ENCODE results near the gene SERPINA9. TPM values are rescaled to one million over a fixed set of nuclear protein-coding genes. Genes with fewer than 3 reads are reported as not detected.

SERPINA9 gene, protein sequence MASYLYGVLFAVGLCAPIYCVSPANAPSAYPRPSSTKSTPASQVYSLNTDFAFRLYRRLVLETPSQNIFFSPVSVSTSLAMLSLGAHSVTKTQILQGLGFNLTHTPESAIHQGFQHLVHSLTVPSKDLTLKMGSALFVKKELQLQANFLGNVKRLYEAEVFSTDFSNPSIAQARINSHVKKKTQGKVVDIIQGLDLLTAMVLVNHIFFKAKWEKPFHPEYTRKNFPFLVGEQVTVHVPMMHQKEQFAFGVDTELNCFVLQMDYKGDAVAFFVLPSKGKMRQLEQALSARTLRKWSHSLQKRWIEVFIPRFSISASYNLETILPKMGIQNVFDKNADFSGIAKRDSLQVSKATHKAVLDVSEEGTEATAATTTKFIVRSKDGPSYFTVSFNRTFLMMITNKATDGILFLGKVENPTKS
- total RNA-seq = not detected in 2 replicates

DNA sequence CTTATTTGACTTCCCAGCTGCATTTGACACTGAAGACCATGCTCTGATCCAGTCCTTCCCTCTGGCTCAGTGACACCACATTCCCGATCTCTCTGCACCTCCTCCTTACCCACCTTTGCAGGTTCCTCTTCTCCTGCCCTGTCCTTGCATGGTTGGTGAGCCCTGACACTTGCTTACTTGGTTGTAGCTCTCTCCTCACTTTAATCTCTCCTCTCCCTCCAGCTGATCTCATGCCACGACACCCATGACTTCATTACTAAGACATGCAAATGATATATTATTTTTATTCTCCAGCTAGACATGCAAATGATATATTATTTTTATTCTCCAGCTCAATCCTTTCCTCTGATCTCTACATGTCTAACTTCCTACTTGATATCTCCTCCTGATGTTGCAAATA is at the start of gene SERPINA9:
SERPINA9 (minus strand) TSS at position 175 of the 400 bp plus-strand sequence. CDS start 6,357 bp downstream, outside the sequence.
- no peak for DNase-seq (ENCODE audit: low read depth)
- TF ChIP-seq, protein P1, sequence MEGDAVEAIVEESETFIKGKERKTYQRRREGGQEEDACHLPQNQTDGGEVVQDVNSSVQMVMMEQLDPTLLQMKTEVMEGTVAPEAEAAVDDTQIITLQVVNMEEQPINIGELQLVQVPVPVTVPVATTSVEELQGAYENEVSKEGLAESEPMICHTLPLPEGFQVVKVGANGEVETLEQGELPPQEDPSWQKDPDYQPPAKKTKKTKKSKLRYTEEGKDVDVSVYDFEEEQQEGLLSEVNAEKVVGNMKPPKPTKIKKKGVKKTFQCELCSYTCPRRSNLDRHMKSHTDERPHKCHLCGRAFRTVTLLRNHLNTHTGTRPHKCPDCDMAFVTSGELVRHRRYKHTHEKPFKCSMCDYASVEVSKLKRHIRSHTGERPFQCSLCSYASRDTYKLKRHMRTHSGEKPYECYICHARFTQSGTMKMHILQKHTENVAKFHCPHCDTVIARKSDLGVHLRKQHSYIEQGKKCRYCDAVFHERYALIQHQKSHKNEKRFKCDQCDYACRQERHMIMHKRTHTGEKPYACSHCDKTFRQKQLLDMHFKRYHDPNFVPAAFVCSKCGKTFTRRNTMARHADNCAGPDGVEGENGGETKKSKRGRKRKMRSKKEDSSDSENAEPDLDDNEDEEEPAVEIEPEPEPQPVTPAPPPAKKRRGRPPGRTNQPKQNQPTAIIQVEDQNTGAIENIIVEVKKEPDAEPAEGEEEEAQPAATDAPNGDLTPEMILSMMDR (conservative IDR thresholded peaks at IDR 0.05; ENCODE audit: low read depth, low read length) = no peak
- no peak within 1 kb of the TSS for H3K4me3 ChIP-seq (ENCODE audit: low read depth, low read length)

DNA sequence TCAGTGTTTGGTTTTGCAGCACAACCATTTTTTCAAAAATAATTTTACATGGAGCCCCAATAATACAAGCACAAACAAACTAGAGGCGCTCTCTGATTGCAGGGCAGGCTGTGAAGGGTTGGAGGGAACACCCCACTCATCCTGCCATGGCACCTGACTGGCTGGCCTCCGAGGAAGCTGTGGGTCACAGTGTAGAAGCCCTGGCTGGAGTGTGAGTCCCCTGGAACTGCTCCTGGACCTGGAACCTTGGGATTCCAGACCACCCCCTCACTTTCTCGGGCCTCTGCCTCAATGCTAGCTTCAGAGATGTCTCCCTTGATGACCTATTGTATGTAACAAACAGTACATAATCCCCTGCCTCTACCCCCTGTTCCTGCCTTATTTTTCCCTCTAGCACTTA is 48.1 kb upstream of the SERPINA9 start:
- no peak overlapping the region for H3K4me3 ChIP-seq (ENCODE audit: low read depth, low read length)
- TF ChIP-seq, protein P1 (conservative IDR thresholded peaks at IDR 0.05; ENCODE audit: low read depth, low read length) = no peak

DNA sequence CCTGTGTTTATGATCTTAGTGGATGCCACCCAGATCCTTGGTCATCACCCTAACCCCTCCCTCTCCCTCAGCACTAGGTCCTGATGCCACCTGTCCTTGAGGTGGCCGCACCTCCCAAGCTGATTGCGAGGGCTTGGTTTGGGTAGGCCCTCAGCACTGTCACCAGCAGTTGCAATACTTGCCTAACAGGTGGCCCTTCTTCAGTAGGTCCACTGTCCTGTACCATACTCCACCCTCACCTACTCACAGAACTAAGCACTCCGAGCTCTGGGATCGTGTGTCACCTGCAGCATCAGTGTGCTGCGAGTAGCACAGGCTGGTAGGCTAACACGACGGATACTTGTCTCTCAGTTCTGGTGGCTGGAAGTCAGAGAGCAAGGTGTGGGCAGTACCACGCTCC is 47.3 kb upstream of the SERPINA9 start:
- TF ChIP-seq, protein P1 (conservative IDR thresholded peaks at IDR 0.05; ENCODE audit: low read depth, low read length) = no peak

More for the DNA sequence above, 48.1 kb upstream of the SERPINA9 start:
- no peak for DNase-seq (ENCODE audit: low read depth)

DNA sequence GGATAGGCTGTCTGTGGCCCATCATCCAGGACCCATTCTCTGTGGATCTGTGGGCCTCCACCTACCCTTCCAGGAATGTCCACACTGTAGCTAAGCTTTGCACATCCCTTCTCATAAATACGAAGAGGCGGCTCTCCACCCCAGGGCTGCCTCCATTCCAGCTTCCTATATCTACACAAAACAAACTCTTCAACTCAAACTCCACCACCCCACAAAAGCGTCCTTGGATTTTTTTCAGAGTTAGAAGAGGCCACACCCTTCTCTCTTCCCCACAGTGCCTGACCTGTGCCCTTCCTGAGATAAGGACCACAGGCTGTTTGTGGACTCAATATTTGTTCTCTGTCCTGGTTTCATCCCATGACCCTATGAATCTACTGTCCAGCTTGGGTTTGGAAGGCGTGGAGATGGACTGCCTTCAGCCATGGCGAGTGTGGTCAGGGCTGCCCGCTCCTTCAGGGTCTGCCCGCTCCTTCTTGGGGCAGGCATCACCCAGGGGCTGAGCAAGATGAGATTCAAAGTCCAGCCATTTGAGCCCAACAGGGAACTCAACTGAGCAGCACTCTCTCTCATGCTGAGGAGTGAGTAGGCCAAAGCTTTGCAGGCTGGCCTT is 46.2 kb upstream of the SERPINA9 start:
- no peak for DNase-seq (ENCODE audit: low read depth)
- H3K4me3 ChIP-seq (ENCODE audit: low read depth, low read length) = no peak overlapping the region
- TF ChIP-seq, protein P1 (conservative IDR thresholded peaks at IDR 0.05; ENCODE audit: low read depth, low read length) = no peak

More for the DNA sequence above, 47.3 kb upstream of the SERPINA9 start:
- no peak overlapping the region for H3K4me3 ChIP-seq (ENCODE audit: low read depth, low read length)
- DNase-seq (ENCODE audit: low read depth) = no peak

DNA sequence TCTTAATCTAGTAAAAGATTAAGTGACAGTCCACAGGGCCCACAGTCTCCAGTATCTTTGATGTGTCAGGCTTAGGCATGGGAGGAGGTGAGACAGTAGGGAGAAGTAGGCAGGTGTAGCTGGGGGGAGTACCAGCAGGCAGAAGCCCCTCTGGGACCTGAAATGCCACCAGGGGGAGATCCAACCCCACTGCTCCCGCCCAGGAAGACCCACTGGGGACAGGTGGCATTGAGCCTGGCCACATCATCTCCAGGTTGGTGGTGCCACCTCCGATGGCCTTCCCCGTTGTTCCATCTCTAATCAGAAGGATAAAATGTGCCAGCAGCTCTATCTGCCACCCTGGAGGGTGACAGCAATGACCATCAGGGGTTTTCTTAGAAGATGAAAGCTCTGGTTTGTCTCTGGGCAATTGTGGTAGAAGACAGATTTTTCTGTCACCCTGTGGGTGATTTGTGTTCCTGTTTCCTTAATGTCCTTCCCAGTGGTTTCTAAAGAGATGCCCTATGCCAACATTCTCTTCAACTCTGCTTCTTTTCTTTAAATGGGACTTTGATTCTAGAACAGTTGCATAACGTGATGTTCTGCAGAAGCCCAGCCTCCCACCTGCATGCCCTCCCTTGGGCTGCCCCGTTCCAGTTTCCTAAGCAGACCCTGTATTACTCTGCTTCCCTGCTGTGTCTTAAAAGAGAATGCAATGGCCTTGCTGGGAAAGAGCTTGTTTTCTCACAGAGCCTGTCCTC is 45.5 kb upstream of the SERPINA9 start:
- no peak for DNase-seq (ENCODE audit: low read depth)
- no peak overlapping the region for H3K4me3 ChIP-seq (ENCODE audit: low read depth, low read length)
- TF ChIP-seq, protein P1 (conservative IDR thresholded peaks at IDR 0.05; ENCODE audit: low read depth, low read length) = no peak

DNA sequence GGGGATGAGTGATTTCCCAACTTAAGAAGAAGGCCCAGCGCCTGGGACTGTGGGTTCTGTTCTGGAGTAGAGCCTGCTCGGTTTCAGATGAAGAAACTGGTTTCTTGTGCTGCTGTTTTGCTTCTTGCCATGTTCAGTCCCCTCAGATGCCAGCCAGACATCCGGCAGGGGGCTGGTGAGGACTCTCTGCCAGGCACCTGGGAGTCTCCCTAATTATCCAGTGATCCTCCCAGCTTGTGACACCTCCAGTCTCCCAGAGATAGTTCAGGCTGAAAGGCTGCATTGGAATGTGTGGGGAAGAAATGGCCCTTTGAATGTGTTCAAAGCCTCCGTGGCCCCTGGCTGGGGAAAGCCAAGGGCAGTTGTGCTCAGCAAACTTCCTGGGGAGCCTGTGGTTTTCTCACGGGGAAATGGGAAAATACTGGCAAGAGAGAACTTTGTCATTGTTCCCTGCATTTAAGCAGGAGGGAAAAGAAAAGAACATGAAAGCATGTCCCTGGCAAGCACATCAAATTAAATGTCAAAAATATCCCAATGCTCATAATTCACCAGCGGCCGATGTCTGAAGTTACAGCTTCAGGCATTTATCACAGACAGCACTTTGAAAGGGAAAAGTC is 41.8 kb upstream of the SERPINA9 start:
- TF ChIP-seq, protein P1 (conservative IDR thresholded peaks at IDR 0.05; ENCODE audit: low read depth, low read length) = no peak
- H3K4me3 ChIP-seq (ENCODE audit: low read depth, low read length) = no peak overlapping the region
- no peak for DNase-seq (ENCODE audit: low read depth)

All from epithelial cell of proximal tubule (primary cell).